CD4-positive, alpha-beta T cell (primary cell): Measurements from ENCODE around the gene ZBTB40. TPM values are rescaled to one million over a fixed set of nuclear protein-coding genes. Genes with fewer than 3 reads are reported as not detected.

Source experiments
- ATAC-seq: fragments of 200-7000 bp; cut with Tn5 transposase; one replicate; pipeline ENCODE4 v1.10.0; 2022; ENCODE audit warnings: mild to moderate bottlenecking; ENCODE audit not compliant: poor library complexity
- CTCF ChIA-PET: fragments of 350-600 bp; sonication (Branson Sonifier 250); formaldehyde crosslinking; loops from one replicate; lab custom pipeline; 2021; ENCODE audit warnings: antibody characterized with exemption, inconsistent platforms; lab: Charles Lee
- POLR2A ChIA-PET: fragments of 350-600 bp; sonication (Branson Sonifier 250); formaldehyde crosslinking; loops from one replicate; lab custom pipeline; 2021; ENCODE audit warnings: antibody characterized with exemption, inconsistent platforms; lab: Charles Lee
- DNase-seq, 14 experiments: peaks; one replicate each; pipeline ENCODE4 v3.0.0-alpha.2; 2013 to 2020; ENCODE audit warnings: mixed read lengths in 2 of 14
- H3K27ac ChIP-seq, 2 donors: one replicate each; pipeline versions ENCODE4 v1.5.1 to v1.7.0; 2013; ENCODE audit warnings: low read length in 2 of 2, low read depth in 1 of 2, mild to moderate bottlenecking in 1 of 2
- H3K27me3 ChIP-seq, 2 experiments: 1 replicate in 1 of 2; 2 replicates in 1 of 2; pipeline versions ENCODE4 v1.6.1 to v1.7.0; 2013; ENCODE audit warnings: low read length in 2 of 2, control low read depth in 1 of 2, mild to moderate bottlenecking in 1 of 2, moderate library complexity in 1 of 2; ENCODE audit not compliant: insufficient read depth in 2 of 2, control insufficient read depth in 1 of 2
- H3K36me3 ChIP-seq: one replicate; pipeline ENCODE4 v1.6.1; 2013; ENCODE audit warnings: low read length, control low read depth; ENCODE audit not compliant: insufficient read depth
- H3K4me1 ChIP-seq: one replicate; pipeline ENCODE4 v1.6.1; 2013; ENCODE audit warnings: low read length, control low read depth; ENCODE audit not compliant: insufficient read depth
- H3K4me3 ChIP-seq: one replicate; pipeline ENCODE4 v1.5.1; 2013; ENCODE audit warnings: mild to moderate bottlenecking, low read length, moderate library complexity
- H3K9me3 ChIP-seq, 2 experiments: 1 replicate in 1 of 2; 2 replicates in 1 of 2; pipeline versions ENCODE4 v1.6.1 to v1.7.0; 2013; ENCODE audit warnings: low read length in 2 of 2, mild to moderate bottlenecking in 2 of 2, control low read depth in 1 of 2, moderate library complexity in 1 of 2; ENCODE audit not compliant: control insufficient read depth in 1 of 2, insufficient read depth in 1 of 2
- H3K27ac Mint-ChIP-seq: one replicate; pipeline ENCODE4 v1.8.0; 2020; ENCODE audit warnings: mixed read lengths
- H3K27me3 Mint-ChIP-seq: one replicate; pipeline ENCODE4 v1.8.0; 2021; ENCODE audit warnings: mixed read lengths
- H3K36me3 Mint-ChIP-seq: one replicate; pipeline ENCODE4 v1.8.0; 2021; ENCODE audit warnings: low read depth, mixed read lengths
- H3K4me1 Mint-ChIP-seq: one replicate; pipeline ENCODE4 v1.8.0; 2021; ENCODE audit warnings: low read depth, mixed read lengths
- H3K4me3 Mint-ChIP-seq: one replicate; pipeline ENCODE4 v1.8.0; 2020; ENCODE audit warnings: mild to moderate bottlenecking, mixed read lengths
- H3K9me3 Mint-ChIP-seq: one replicate; pipeline ENCODE4 v1.8.0; 2020; ENCODE audit warnings: mixed read lengths
- CTCF ChIP-seq: fragments of 200-600 bp; IDR thresholded peaks from one replicate; pipeline ENCODE4 v1.8.0; 2022; ENCODE audit warnings: antibody characterized with exemption, mild to moderate bottlenecking
- intact Hi-C, 2 experiments: fragments of 100-400 bp; cut with DNase I in 1 of 2; cut with micrococcal nuclease in 1 of 2; formaldehyde crosslinking; loops; one replicate each; pipeline versions ENCODE4 v1.15.1 to v1.9.0; 2023 to 2025; cut with DNase I, micrococcal nuclease
- total RNA-seq, 174 experiments: library from RNA in 2 of 174; stranded (reverse) in 2 of 174; gene quantifications; one replicate each; pipeline ENCODE4 v1.2.3 and lab custom pipeline; 2021 to 2026

The ZBTB40 gene
- total RNA-seq, 2 experiments from 2014 or later = 28.4 to 30.6 TPM

- CTCF ChIA-PET = no interaction called here
- H3K27ac Mint-ChIP-seq = no peak overlapping the region
- H3K27me3 Mint-ChIP-seq = no peaks in the 10 kb centered on the region
- no peaks in the 10 kb centered on the region for H3K9me3 Mint-ChIP-seq
- H3K9me3 ChIP-seq = no peaks in the 10 kb centered on the region
- POLR2A ChIA-PET = no interaction called here
- DNase-seq (no peak), ATAC-seq (no peak)
- TF ChIP-seq CTCF = no peak
- no peaks in the 10 kb centered on the region for H3K4me1 Mint-ChIP-seq
- no peak overlapping the region for H3K4me3 Mint-ChIP-seq
- H3K36me3 ChIP-seq = peaks cover 28% of the 10 kb centered on the region
- H3K4me1 ChIP-seq = no peaks in the 10 kb centered on the region
- intact Hi-C loops = no loop called here
- no peaks in the 10 kb centered on the region for H3K27me3 ChIP-seq
- no peak overlapping the region for H3K27ac ChIP-seq
- H3K36me3 Mint-ChIP-seq = peaks cover 45% of the 10 kb centered on the region
- H3K4me3 ChIP-seq = no peak overlapping the region
These were observed 79.1 kb downstream of the ZBTB40 start for GRCh38 chr1:22530715-22531114.

GRCh38 chr1:22531251-22531650, 79.6 kb downstream of the ZBTB40 start:
- Mint-ChIP-seq H3K27me3 (no peaks in the 10 kb centered on the region), H3K9me3 (no peaks in the 10 kb centered on the region), H3K4me3 (no peak overlapping the region), H3K36me3 (peaks cover 40% of the 10 kb centered on the region), H3K4me1 (no peaks in the 10 kb centered on the region), H3K27ac (no peak overlapping the region)
- no peak for TF ChIP-seq CTCF
- ATAC-seq (no peak), DNase-seq (no peak)
- Histone ChIP-seq H3K27ac (no peak overlapping the region), H3K4me3 (no peak overlapping the region), H3K9me3 (no peaks in the 10 kb centered on the region), H3K36me3 (peaks cover 22% of the 10 kb centered on the region), H3K27me3 (no peaks in the 10 kb centered on the region), H3K4me1 (no peaks in the 10 kb centered on the region)
- intact Hi-C loops = no loop called here
- CTCF ChIA-PET = no interaction called here
- POLR2A ChIA-PET = no interaction called here

- H3K27me3 Mint-ChIP-seq = no peaks in the 10 kb centered on the region
- no peaks in the 10 kb centered on the region for H3K4me1 Mint-ChIP-seq
- intact Hi-C loops = no loop called here
- H3K4me3 ChIP-seq = no peak overlapping the region
- H3K36me3 ChIP-seq = peaks cover 6% of the 10 kb centered on the region
- DNase-seq (no peak), ATAC-seq (no peak)
- no peaks in the 10 kb centered on the region for H3K27me3 ChIP-seq
- no peak overlapping the region for H3K27ac ChIP-seq
- TF ChIP-seq CTCF = no peak
- POLR2A ChIA-PET = no interaction called here
- H3K4me3 Mint-ChIP-seq = no peak overlapping the region
- H3K9me3 Mint-ChIP-seq = no peaks in the 10 kb centered on the region
- H3K27ac Mint-ChIP-seq = no peak overlapping the region
- no peaks in the 10 kb centered on the region for H3K9me3 ChIP-seq
- CTCF ChIA-PET = no interaction called here
- H3K4me1 ChIP-seq = peaks cover under 1% of the 10 kb centered on the region
- H3K36me3 Mint-ChIP-seq = peaks cover 19% of the 10 kb centered on the region
These were observed 81.7 kb downstream of the ZBTB40 start for GRCh38 chr1:22533244-22533895.
